PFSK-1 (cell line): Measurements from ENCODE around the gene EIF1.

Experiments
- POLR2AphosphoS5 ChIP-seq: IDR thresholded peaks from 2 replicates; pipeline ENCODE4 v1.6.1; 2012; ENCODE audit warnings: low read depth, mild to moderate bottlenecking, control low read depth, low read length, moderate library complexity
- SIN3A ChIP-seq: IDR thresholded peaks from 2 replicates; pipeline ENCODE4 v1.6.1; 2012; ENCODE audit warnings: mild to moderate bottlenecking, low read length, moderate library complexity, borderline replicate concordance; ENCODE audit not compliant: insufficient read depth

DNA sequence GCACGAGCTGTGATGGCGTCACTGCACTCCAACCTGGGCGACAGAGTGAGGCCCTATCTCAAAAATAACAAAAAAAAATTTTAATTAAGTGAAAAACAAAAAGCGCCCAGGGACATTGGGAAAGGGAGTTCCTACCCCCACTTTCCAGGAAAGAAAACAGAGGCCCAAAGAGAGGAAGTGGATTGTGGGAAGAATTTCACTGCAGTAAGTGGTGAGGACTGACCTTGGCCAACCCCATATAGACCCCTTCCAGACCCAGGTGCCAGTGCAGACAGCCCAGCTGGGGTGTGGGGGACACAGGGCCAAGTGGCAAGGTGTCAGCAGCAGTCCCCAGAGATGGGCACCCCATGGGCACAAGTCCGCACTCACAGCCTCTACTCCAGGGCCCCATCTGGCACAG is 35.3 kb upstream of the EIF1 start:
- TF ChIP-seq SIN3A (no peak), POLR2AphosphoS5 (no peak)
